Astrocyte (in vitro differentiated cells and primary cell): ENCODE data around the gene C10orf90.

Experiments used
- EZH2 ChIP-seq: IDR thresholded peaks from 2 replicates; pipeline ENCODE4 v1.6.1; 2012; ENCODE audit warnings: mild to moderate bottlenecking, low read length, inconsistent platforms; ENCODE audit not compliant: insufficient read depth
- TF ChIP-seq, protein P1 (sequence below): IDR thresholded peaks from 2 replicates; pipeline ENCODE4 v1.5.1; 2011; ENCODE audit warnings: low read depth, mild to moderate bottlenecking, inconsistent platforms, low read length, moderate library complexity; ENCODE audit not compliant: insufficient read depth

DNA sequence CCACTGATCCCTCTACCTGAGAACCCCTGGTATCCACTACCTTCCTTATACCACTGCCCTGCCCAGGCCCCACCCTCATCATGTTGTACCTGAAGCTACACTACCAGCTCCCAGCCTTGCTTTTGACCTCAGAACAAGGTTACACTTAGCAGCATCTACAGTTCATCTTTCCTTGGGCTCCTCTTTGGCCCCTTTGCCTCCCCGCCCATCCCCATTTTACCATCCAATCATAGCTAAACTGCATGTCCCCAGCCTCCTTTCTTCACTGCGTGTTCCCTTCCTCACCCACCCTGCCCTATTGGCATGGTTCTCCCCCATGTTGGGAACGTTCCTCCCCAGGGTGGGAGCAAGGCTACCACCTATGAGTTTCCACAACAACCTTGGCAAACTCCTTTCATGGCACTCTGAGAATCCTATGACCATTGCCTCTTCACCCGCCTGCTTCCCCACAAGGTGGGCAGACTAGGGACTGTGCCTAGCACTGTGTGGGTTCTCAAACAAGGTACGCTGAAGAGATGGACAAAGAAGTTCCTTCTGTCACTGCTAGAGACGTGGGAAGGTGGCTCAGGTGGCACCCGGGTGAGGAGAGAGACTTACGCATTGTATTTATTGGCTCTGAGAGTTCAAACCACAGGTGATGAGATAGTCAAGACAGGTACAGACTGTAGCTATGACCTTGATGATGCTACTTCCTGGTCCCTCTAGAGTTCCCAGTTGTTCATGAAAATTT is 215.3 kb downstream of the C10orf90 start:
- TF ChIP-seq, protein P1, sequence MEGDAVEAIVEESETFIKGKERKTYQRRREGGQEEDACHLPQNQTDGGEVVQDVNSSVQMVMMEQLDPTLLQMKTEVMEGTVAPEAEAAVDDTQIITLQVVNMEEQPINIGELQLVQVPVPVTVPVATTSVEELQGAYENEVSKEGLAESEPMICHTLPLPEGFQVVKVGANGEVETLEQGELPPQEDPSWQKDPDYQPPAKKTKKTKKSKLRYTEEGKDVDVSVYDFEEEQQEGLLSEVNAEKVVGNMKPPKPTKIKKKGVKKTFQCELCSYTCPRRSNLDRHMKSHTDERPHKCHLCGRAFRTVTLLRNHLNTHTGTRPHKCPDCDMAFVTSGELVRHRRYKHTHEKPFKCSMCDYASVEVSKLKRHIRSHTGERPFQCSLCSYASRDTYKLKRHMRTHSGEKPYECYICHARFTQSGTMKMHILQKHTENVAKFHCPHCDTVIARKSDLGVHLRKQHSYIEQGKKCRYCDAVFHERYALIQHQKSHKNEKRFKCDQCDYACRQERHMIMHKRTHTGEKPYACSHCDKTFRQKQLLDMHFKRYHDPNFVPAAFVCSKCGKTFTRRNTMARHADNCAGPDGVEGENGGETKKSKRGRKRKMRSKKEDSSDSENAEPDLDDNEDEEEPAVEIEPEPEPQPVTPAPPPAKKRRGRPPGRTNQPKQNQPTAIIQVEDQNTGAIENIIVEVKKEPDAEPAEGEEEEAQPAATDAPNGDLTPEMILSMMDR = no peak
- no peak for TF ChIP-seq EZH2
